ENCODE results near the gene ZCCHC2. TPM values are rescaled to one million over a fixed set of nuclear protein-coding genes. Genes with fewer than 3 reads are reported as not detected.

The ZCCHC2 gene
- total RNA-seq, 1 donor from 2014 or later = 5.5 TPM

DNA sequence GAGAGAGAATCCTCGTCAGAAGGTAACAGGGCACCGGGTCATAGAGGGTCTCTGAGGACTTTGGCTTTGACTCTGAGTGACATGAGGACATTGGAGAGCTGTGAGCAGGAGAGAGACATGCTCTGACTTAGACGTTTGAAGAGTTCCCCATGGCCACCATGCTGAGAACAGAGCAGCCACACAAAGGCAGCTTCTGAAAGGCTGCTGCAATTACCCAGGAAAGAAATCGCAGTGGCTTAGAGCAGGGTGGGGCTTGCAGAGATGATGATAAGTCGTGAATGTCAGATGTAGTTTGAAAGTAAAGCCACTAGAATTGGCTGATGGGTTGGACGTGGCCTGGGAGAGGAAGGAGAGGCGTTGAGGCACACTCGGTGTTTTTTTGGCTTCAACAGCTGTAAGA is 79.0 kb downstream of the ZCCHC2 start:
- Histone ChIP-seq H3K36me3 (no peaks in the 10 kb centered on the region), H3K9ac (no peak overlapping the region), H3K4me1 (peaks cover 14% of the 10 kb centered on the region), H3F3A (ENCODE audit: low read depth) (peaks cover 12% of the 10 kb centered on the region), H3K27me3 (peaks cover 32% of the 10 kb centered on the region), H3K27ac (no peak overlapping the region), H3K9me3 (ENCODE audit: low read depth) (no peaks in the 10 kb centered on the region), H3K4me2 (no peak overlapping the region), H2AFZ (replicated peaks) (no peak overlapping the region), H3K4me3 (no peak overlapping the region), H4K20me1 (ENCODE audit: low read depth) (no peaks in the 10 kb centered on the region), H3K79me2 (ENCODE audit: low read depth) (no peaks in the 10 kb centered on the region)
- H3K27me3 Mint-ChIP-seq (ENCODE audit: insufficient read depth, low read depth) = peaks cover 25% of the 10 kb centered on the region
- H3K4me1 Mint-ChIP-seq = peaks cover 48% of the 10 kb centered on the region
- H3K4me3 Mint-ChIP-seq = no peak overlapping the region
- peak; percentile 38 for DNase-seq (ENCODE audit: low spot score)
- peaks cover 14% of the 10 kb centered on the region for H3K9me3 Mint-ChIP-seq
- TF ChIP-seq EZH2 (IDR thresholded peaks at IDR 0.05) = no peak
- no peak for TF ChIP-seq CTCF (IDR thresholded peaks at IDR 0.05)
- TF ChIP-seq EZH2phosphoT487 (IDR thresholded peaks at IDR 0.05) = no peak
- H3K27ac Mint-ChIP-seq = peak overlapping the region; percentile 77
- peaks cover 4% of the 10 kb centered on the region for H3K36me3 Mint-ChIP-seq

GRCh38 chr18:62602706-62603105 is 79.9 kb downstream of the ZCCHC2 start:
- DNase-seq (ENCODE audit: low spot score) = no peak
- Mint-ChIP-seq H3K27me3 (ENCODE audit: insufficient read depth, low read depth) (peaks cover 22% of the 10 kb centered on the region), H3K9me3 (peaks cover 12% of the 10 kb centered on the region), H3K4me3 (no peak overlapping the region), H3K4me1 (peaks cover 52% of the 10 kb centered on the region), H3K36me3 (no peaks in the 10 kb centered on the region), H3K27ac (peak overlapping the region; percentile 57)
- no peaks in the 10 kb centered on the region for H3K79me2 ChIP-seq (ENCODE audit: low read depth)
- TF ChIP-seq EZH2phosphoT487 (IDR thresholded peaks at IDR 0.05) (no peak), EZH2 (IDR thresholded peaks at IDR 0.05) (no peak), CTCF (IDR thresholded peaks at IDR 0.05) (no peak)
- H4K20me1 ChIP-seq (ENCODE audit: low read depth) = no peaks in the 10 kb centered on the region
- peaks cover 14% of the 10 kb centered on the region for H3K4me1 ChIP-seq
- H3K36me3 ChIP-seq = no peaks in the 10 kb centered on the region
- no peak overlapping the region for H3K27ac ChIP-seq
- peaks cover 12% of the 10 kb centered on the region for H3F3A ChIP-seq (ENCODE audit: low read depth)
- H3K27me3 ChIP-seq = peaks cover 24% of the 10 kb centered on the region
- no peaks in the 10 kb centered on the region for H3K9me3 ChIP-seq (ENCODE audit: low read depth)
- no peak overlapping the region for H3K4me2 ChIP-seq
- H2AFZ ChIP-seq (replicated peaks) = no peak overlapping the region
- no peak overlapping the region for H3K4me3 ChIP-seq
- no peak overlapping the region for H3K9ac ChIP-seq

- H3K9me3 Mint-ChIP-seq = peaks cover 12% of the 10 kb centered on the region
- H3K36me3 Mint-ChIP-seq = no peaks in the 10 kb centered on the region
- no peak overlapping the region for H3K4me2 ChIP-seq
- H3K27me3 ChIP-seq = peaks cover 19% of the 10 kb centered on the region
- no peak for DNase-seq (ENCODE audit: low spot score)
- H2AFZ ChIP-seq (replicated peaks) = no peak overlapping the region
- peak overlapping the region; percentile 57 for H3K27ac Mint-ChIP-seq
- no peaks in the 10 kb centered on the region for H4K20me1 ChIP-seq (ENCODE audit: low read depth)
- peaks cover 20% of the 10 kb centered on the region for H3K27me3 Mint-ChIP-seq (ENCODE audit: insufficient read depth, low read depth)
- H3K4me1 Mint-ChIP-seq = peaks cover 52% of the 10 kb centered on the region
- no peaks in the 10 kb centered on the region for H3K79me2 ChIP-seq (ENCODE audit: low read depth)
- no peaks in the 10 kb centered on the region for H3K9me3 ChIP-seq (ENCODE audit: low read depth)
- H3K36me3 ChIP-seq = no peaks in the 10 kb centered on the region
- peaks cover 14% of the 10 kb centered on the region for H3K4me1 ChIP-seq
- H3K4me3 ChIP-seq = no peak overlapping the region
- H3F3A ChIP-seq (ENCODE audit: low read depth) = peaks cover 12% of the 10 kb centered on the region
- H3K4me3 Mint-ChIP-seq = no peak overlapping the region
- TF ChIP-seq EZH2phosphoT487 (IDR thresholded peaks at IDR 0.05) = no peak
- TF ChIP-seq CTCF (IDR thresholded peaks at IDR 0.05) = no peak
- TF ChIP-seq EZH2 (IDR thresholded peaks at IDR 0.05) = no peak
- H3K9ac ChIP-seq = no peak overlapping the region
- no peak overlapping the region for H3K27ac ChIP-seq
Observed at GRCh38 chr18:62603211-62603610, 80.4 kb downstream of the ZCCHC2 start.
